ENCODE results near the gene IQSEC1. TPM values are rescaled to one million over a fixed set of nuclear protein-coding genes. Genes with fewer than 3 reads are reported as not detected.

IQSEC1 gene
- total RNA-seq, 3 donors from 2014 or later: 19.8 to 42.2 (median 21.9) TPM

DNA sequence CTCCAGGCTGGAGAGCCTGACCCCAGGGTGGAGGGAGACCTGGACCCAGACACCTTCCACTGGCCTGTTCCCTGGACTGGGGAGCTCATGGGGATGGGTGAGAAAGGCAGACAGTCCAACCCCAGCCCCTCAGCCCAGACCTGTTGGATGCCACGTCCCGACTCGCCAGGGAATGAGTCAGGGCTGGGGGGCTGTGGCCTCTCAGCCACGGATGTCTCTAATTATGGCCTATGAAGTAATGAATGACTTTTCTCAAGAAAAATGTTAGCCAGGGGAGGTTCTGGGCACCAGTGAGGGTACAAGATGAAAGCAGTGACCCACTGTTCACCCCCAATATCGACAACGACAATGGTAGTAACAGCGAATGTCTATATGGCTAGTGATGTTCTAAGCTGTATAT lies 124.9 kb downstream of the IQSEC1 start:
- Histone ChIP-seq H3K4me3 (no peak overlapping the region), H3K36me3 (ENCODE audit: low read depth) (no peaks in the 10 kb centered on the region)

DNA sequence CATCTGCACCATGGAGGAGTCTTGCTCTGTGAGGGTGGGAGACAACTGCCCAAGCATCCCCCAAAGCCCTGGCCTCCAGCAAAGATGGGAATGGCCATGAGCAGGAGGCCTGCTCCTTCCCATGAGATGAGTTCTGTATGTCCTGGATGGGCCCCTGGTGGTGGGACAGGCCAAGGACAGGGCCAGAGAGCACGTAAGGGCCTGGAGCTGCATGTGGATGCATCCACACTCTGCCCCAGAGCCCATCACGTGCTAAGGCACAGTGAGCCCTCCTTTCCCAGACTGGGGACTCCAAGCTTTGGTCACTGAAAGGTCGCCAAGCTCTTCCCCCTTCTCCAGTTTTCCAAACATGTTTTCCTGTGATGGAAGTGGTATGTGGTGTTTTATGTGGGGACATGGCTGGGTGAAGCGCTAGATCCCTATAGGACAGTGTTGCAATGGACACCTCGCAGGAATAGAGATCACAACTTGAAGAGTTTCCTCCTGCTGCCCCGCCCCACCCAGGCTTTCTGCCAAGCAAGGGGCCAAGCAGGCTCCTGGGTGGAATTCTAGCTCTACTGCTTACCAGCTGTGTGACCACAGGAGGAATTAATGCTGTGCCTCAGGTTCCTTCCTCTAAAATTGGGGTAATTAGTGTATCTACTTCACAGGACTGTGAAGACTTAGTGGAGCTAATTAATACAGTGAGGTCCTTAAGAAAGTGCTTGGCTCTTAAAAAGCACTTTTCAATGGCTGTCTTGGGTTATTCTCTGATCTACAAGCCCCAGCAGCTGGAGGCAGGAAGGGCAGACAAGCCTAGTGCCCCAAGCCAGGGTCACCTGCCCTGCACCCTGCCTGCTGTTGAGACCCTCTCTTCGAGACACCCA lies 125.5 kb downstream of the IQSEC1 start:
- DNase-seq: peak in 2 of 3 donors; percentile 81 to 85
- no peaks in the 10 kb centered on the region for H3K9me3 ChIP-seq
- H3K36me3 ChIP-seq (ENCODE audit: low read depth): no peaks in the 10 kb centered on the region
- intact Hi-C loops (cut with DNase I, micrococcal nuclease): no loop called here
- H3K4me3 ChIP-seq: no peak overlapping the region
- TF ChIP-seq, protein P1, sequence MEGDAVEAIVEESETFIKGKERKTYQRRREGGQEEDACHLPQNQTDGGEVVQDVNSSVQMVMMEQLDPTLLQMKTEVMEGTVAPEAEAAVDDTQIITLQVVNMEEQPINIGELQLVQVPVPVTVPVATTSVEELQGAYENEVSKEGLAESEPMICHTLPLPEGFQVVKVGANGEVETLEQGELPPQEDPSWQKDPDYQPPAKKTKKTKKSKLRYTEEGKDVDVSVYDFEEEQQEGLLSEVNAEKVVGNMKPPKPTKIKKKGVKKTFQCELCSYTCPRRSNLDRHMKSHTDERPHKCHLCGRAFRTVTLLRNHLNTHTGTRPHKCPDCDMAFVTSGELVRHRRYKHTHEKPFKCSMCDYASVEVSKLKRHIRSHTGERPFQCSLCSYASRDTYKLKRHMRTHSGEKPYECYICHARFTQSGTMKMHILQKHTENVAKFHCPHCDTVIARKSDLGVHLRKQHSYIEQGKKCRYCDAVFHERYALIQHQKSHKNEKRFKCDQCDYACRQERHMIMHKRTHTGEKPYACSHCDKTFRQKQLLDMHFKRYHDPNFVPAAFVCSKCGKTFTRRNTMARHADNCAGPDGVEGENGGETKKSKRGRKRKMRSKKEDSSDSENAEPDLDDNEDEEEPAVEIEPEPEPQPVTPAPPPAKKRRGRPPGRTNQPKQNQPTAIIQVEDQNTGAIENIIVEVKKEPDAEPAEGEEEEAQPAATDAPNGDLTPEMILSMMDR (IDR thresholded peaks at IDR 0.05): no peak
- ATAC-seq: peak; percentile 75
- peaks cover 12% of the 10 kb centered on the region for H3K4me1 ChIP-seq (ENCODE audit: low read depth)

More for the DNA sequence above, 124.9 kb downstream of the IQSEC1 start:
- ATAC-seq: no peak
- Histone ChIP-seq H3K9me3 (no peaks in the 10 kb centered on the region), H3K4me1 (ENCODE audit: low read depth) (peaks cover 12% of the 10 kb centered on the region)
- TF ChIP-seq, protein P1 (IDR thresholded peaks at IDR 0.05): no peak
- no peak for DNase-seq
- intact Hi-C loops (cut with DNase I, micrococcal nuclease): no loop called here

DNA sequence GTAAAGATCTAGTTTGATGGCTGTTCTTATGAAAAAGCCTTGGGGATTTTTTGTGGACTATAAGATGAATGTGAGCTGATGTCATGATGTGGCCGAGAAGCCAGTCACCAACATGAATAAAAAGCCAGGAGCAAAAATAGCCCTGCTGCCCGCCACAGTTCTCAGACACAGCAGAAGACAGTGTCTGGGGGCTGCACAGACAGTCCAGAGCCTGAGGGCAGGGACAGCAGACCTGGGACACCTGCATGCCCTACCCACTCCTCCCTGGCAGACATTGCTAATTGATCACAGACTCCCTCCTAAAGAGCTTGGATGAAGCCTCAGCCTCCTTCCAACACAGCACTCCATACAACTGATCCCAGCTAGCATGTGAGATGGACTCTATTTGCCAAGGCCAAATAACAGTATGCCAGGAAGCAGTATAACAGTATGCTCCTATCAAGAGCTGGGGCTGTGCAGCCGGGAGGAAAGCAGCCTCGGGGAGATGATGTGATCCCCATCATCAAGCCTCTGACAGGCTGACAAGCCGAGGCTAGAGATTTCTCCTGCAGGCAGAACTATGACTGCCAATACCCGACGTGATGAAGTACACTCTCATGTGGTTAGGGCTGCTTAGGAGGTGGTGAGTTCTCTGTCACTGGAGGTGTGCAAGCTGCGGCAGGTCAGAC lies 126.4 kb downstream of the IQSEC1 start:
- H3K36me3 ChIP-seq (ENCODE audit: low read depth): no peaks in the 10 kb centered on the region
- no peak for ATAC-seq
- DNase-seq: no peak
- TF ChIP-seq, protein P1 (IDR thresholded peaks at IDR 0.05): no peak
- no peak overlapping the region for H3K4me3 ChIP-seq
- intact Hi-C loops (cut with DNase I, micrococcal nuclease): no loop called here
- H3K4me1 ChIP-seq (ENCODE audit: low read depth): peaks cover 12% of the 10 kb centered on the region
- no peaks in the 10 kb centered on the region for H3K9me3 ChIP-seq

DNA sequence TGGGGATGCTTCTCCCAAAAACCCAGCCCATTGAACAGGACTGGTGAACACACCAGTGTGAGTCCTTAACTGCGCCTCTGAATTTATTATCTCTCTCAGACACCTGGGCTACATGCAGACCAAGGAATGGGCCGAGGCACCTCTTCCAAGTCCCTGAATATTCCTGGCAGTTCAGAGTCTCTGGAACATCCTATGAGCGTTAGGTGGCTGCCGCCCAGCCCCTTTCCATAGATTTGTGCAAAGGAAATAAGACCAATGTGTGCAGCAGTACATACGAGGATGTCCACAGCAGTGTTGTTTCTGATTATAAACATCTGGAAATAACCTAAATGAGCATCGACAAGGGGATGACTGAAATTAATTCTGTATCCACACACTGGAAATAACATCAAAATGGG lies 127.0 kb downstream of the IQSEC1 start:
- H3K9me3 ChIP-seq: no peaks in the 10 kb centered on the region
- H3K36me3 ChIP-seq (ENCODE audit: low read depth): no peaks in the 10 kb centered on the region
- intact Hi-C loops (cut with DNase I, micrococcal nuclease): no loop called here
- peaks cover 12% of the 10 kb centered on the region for H3K4me1 ChIP-seq (ENCODE audit: low read depth)
- TF ChIP-seq, protein P1 (IDR thresholded peaks at IDR 0.05): no peak
- no peak for DNase-seq
- no peak overlapping the region for H3K4me3 ChIP-seq
- no peak for ATAC-seq

DNA sequence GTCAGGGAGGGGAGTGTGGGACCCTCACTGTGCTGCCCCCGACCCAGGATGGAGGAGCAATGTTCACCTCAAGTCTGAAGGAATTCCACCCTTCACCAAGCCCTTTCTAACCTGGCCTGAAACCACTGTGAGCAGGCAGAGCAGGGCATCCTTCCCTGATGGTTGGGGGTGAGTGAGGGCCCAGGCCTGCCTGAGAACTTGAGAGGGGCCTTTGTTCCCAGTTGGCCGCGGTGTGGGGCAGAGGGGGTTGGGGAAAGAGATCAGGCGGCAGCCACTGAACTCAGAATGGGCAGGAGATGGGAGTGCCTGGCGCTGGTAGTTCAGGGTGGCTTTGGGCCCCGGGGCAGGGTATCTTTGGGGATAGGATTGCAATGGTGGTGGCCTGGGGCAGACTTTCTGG lies 128.4 kb downstream of the IQSEC1 start:
- ATAC-seq: no peak
- Histone ChIP-seq H3K36me3 (ENCODE audit: low read depth) (no peaks in the 10 kb centered on the region), H3K4me1 (ENCODE audit: low read depth) (peaks cover 12% of the 10 kb centered on the region), H3K9me3 (no peaks in the 10 kb centered on the region), H3K4me3 (no peak overlapping the region)
- TF ChIP-seq, protein P1 (IDR thresholded peaks at IDR 0.05): no peak
- intact Hi-C loops (cut with DNase I, micrococcal nuclease): no loop called here
- DNase-seq: no peak
